ENCODE measurements around the gene CCDC14. TPM values are rescaled to one million over a fixed set of nuclear protein-coding genes. Genes with fewer than 3 reads are reported as not detected.

Gene CCDC14
- total and polyA plus RNA-seq, 2 donors, result 57.3 to 60.4 TPM

GRCh38 chr3:123948449-123948848, 12.6 kb downstream of the CCDC14 start:
- Histone ChIP-seq H3K9me3 (ENCODE audit: control insufficient read depth in 2 of 2, insufficient read depth in 1 of 2, low read length in 1 of 2) (no peaks in the 10 kb centered on the region), H3K27ac (ENCODE audit: low read depth in 1 of 2, low read length in 1 of 2) (no peak overlapping the region), H3K4me1 (ENCODE audit: control insufficient read depth in 2 of 2, insufficient read depth in 2 of 2, low read length in 2 of 2) (no peaks in the 10 kb centered on the region), H3K4me3 (ENCODE audit: low read length in 2 of 2) (no peak overlapping the region), H3K36me3 (ENCODE audit: control insufficient read depth in 2 of 2, insufficient read depth in 2 of 2, low read length in 1 of 2) (peaks cover 9 to 45% of the 10 kb centered on the region in 2 donors), H3K27me3 (ENCODE audit: control insufficient read depth in 2 of 2, insufficient read depth in 1 of 2, low read length in 1 of 2) (no peaks in the 10 kb centered on the region)
- DNase-seq (ENCODE audit: low read depth in 6 of 9, low spot score in 9 of 9), result no peak
- WGBS, result over 99% methylated on average over 9 of the region's 9 CpGs

- Histone ChIP-seq H3K27me3 (ENCODE audit: control insufficient read depth in 2 of 2, insufficient read depth in 1 of 2, low read length in 1 of 2) (no peaks in the 10 kb centered on the region), H3K27ac (ENCODE audit: low read depth in 1 of 2, low read length in 1 of 2) (no peak overlapping the region), H3K9me3 (ENCODE audit: control insufficient read depth in 2 of 2, insufficient read depth in 1 of 2, low read length in 1 of 2) (no peaks in the 10 kb centered on the region), H3K4me3 (ENCODE audit: low read length in 2 of 2) (no peak overlapping the region), H3K4me1 (ENCODE audit: control insufficient read depth in 2 of 2, insufficient read depth in 2 of 2, low read length in 2 of 2) (no peaks in the 10 kb centered on the region), H3K36me3 (ENCODE audit: control insufficient read depth in 2 of 2, insufficient read depth in 2 of 2, low read length in 1 of 2) (peaks cover 10 to 44% of the 10 kb centered on the region in 2 donors)
- DNase-seq (ENCODE audit: low read depth in 6 of 9, low spot score in 9 of 9), result no peak
These were observed 13.5 kb downstream of the CCDC14 start for GRCh38 chr3:123947482-123947881.

GRCh38 chr3:123941542-123941941, 19.5 kb downstream of the CCDC14 start:
- Histone ChIP-seq H3K36me3 (ENCODE audit: control insufficient read depth in 2 of 2, insufficient read depth in 2 of 2, low read length in 1 of 2) (peaks cover 13 to 43% of the 10 kb centered on the region in 2 donors), H3K9me3 (ENCODE audit: control insufficient read depth in 2 of 2, insufficient read depth in 1 of 2, low read length in 1 of 2) (no peaks in the 10 kb centered on the region), H3K4me3 (ENCODE audit: low read length in 2 of 2) (no peak overlapping the region), H3K27me3 (ENCODE audit: control insufficient read depth in 2 of 2, insufficient read depth in 1 of 2, low read length in 1 of 2) (no peaks in the 10 kb centered on the region), H3K4me1 (ENCODE audit: control insufficient read depth in 2 of 2, insufficient read depth in 2 of 2, low read length in 2 of 2) (no peaks in the 10 kb centered on the region), H3K27ac (ENCODE audit: low read depth in 1 of 2, low read length in 1 of 2) (no peak overlapping the region)
- no peak for DNase-seq (ENCODE audit: low read depth in 6 of 9, low spot score in 9 of 9)
- WGBS, result 99% methylated on average over 1 of the region's 1 CpG

- DNase-seq (ENCODE audit: low read depth in 6 of 9, low spot score in 9 of 9), result no peak
- Histone ChIP-seq H3K4me1 (ENCODE audit: control insufficient read depth in 2 of 2, insufficient read depth in 2 of 2, low read length in 2 of 2) (no peaks in the 10 kb centered on the region), H3K4me3 (ENCODE audit: low read length in 2 of 2) (no peak overlapping the region), H3K9me3 (ENCODE audit: control insufficient read depth in 2 of 2, insufficient read depth in 1 of 2, low read length in 1 of 2) (no peaks in the 10 kb centered on the region), H3K27ac (ENCODE audit: low read depth in 1 of 2, low read length in 1 of 2) (no peak overlapping the region), H3K27me3 (ENCODE audit: control insufficient read depth in 2 of 2, insufficient read depth in 1 of 2, low read length in 1 of 2) (no peaks in the 10 kb centered on the region), H3K36me3 (ENCODE audit: control insufficient read depth in 2 of 2, insufficient read depth in 2 of 2, low read length in 1 of 2) (peaks cover 16 to 43% of the 10 kb centered on the region in 2 donors)
- 77% methylated on average over 2 of the region's 2 CpGs for WGBS
These were observed 19.9 kb downstream of the CCDC14 start for GRCh38 chr3:123941121-123941520.

GRCh38 chr3:123939706-123940105, 21.3 kb downstream of the CCDC14 start:
- no peaks in the 10 kb centered on the region for H3K9me3 ChIP-seq (ENCODE audit: control insufficient read depth in 2 of 2, insufficient read depth in 1 of 2, low read length in 1 of 2)
- H3K4me1 ChIP-seq (ENCODE audit: control insufficient read depth in 2 of 2, insufficient read depth in 2 of 2, low read length in 2 of 2), result no peaks in the 10 kb centered on the region
- WGBS, result 96% methylated on average over 2 of the region's 2 CpGs
- no peaks in the 10 kb centered on the region for H3K27me3 ChIP-seq (ENCODE audit: control insufficient read depth in 2 of 2, insufficient read depth in 1 of 2, low read length in 1 of 2)
- H3K27ac ChIP-seq (ENCODE audit: low read depth in 1 of 2, low read length in 1 of 2), result no peak overlapping the region
- DNase-seq (ENCODE audit: low read depth in 6 of 9, low spot score in 9 of 9), result no peak
- no peak overlapping the region for H3K4me3 ChIP-seq (ENCODE audit: low read length in 2 of 2)
- peaks cover 16 to 40% of the 10 kb centered on the region in 2 donors for H3K36me3 ChIP-seq (ENCODE audit: control insufficient read depth in 2 of 2, insufficient read depth in 2 of 2, low read length in 1 of 2)

- H3K4me1 ChIP-seq (ENCODE audit: control insufficient read depth in 2 of 2, insufficient read depth in 2 of 2, low read length in 2 of 2), result no peaks in the 10 kb centered on the region
- no peaks in the 10 kb centered on the region for H3K27me3 ChIP-seq (ENCODE audit: control insufficient read depth in 2 of 2, insufficient read depth in 1 of 2, low read length in 1 of 2)
- 97% methylated on average over 2 of the region's 2 CpGs for WGBS
- no peaks in the 10 kb centered on the region for H3K9me3 ChIP-seq (ENCODE audit: control insufficient read depth in 2 of 2, insufficient read depth in 1 of 2, low read length in 1 of 2)
- no peak overlapping the region for H3K4me3 ChIP-seq (ENCODE audit: low read length in 2 of 2)
- H3K27ac ChIP-seq (ENCODE audit: low read depth in 1 of 2, low read length in 1 of 2), result no peak overlapping the region
- DNase-seq (ENCODE audit: low read depth in 6 of 9, low spot score in 9 of 9), result no peak
- H3K36me3 ChIP-seq (ENCODE audit: control insufficient read depth in 2 of 2, insufficient read depth in 2 of 2, low read length in 1 of 2), result peaks cover 8 to 24% of the 10 kb centered on the region in 2 donors
These were observed 24.6 kb downstream of the CCDC14 start for GRCh38 chr3:123936400-123936799.

- no peak overlapping the region for H3K4me3 ChIP-seq (ENCODE audit: low read length in 2 of 2)
- H3K36me3 ChIP-seq (ENCODE audit: control insufficient read depth in 2 of 2, insufficient read depth in 2 of 2, low read length in 1 of 2), result peaks cover 8 to 23% of the 10 kb centered on the region in 2 donors
- DNase-seq (ENCODE audit: low read depth in 6 of 9, low spot score in 9 of 9), result no peak
- H3K9me3 ChIP-seq (ENCODE audit: control insufficient read depth in 2 of 2, insufficient read depth in 1 of 2, low read length in 1 of 2), result no peaks in the 10 kb centered on the region
- no peak overlapping the region for H3K27ac ChIP-seq (ENCODE audit: low read depth in 1 of 2, low read length in 1 of 2)
- no peaks in the 10 kb centered on the region for H3K27me3 ChIP-seq (ENCODE audit: control insufficient read depth in 2 of 2, insufficient read depth in 1 of 2, low read length in 1 of 2)
- no peaks in the 10 kb centered on the region for H3K4me1 ChIP-seq (ENCODE audit: control insufficient read depth in 2 of 2, insufficient read depth in 2 of 2, low read length in 2 of 2)
These were observed 25.2 kb downstream of the CCDC14 start for GRCh38 chr3:123935830-123936229.

GRCh38 chr3:123934250-123934649, 26.8 kb downstream of the CCDC14 start:
- Histone ChIP-seq H3K4me1 (ENCODE audit: control insufficient read depth in 2 of 2, insufficient read depth in 2 of 2, low read length in 2 of 2) (no peaks in the 10 kb centered on the region), H3K4me3 (ENCODE audit: low read length in 2 of 2) (no peak overlapping the region), H3K9me3 (ENCODE audit: control insufficient read depth in 2 of 2, insufficient read depth in 1 of 2, low read length in 1 of 2) (no peaks in the 10 kb centered on the region), H3K36me3 (ENCODE audit: control insufficient read depth in 2 of 2, insufficient read depth in 2 of 2, low read length in 1 of 2) (peaks cover 11 to 29% of the 10 kb centered on the region in 2 donors), H3K27ac (ENCODE audit: low read depth in 1 of 2, low read length in 1 of 2) (no peak overlapping the region), H3K27me3 (ENCODE audit: control insufficient read depth in 2 of 2, insufficient read depth in 1 of 2, low read length in 1 of 2) (no peaks in the 10 kb centered on the region)
- WGBS, result 97% methylated on average over 2 of the region's 2 CpGs
- no peak for DNase-seq (ENCODE audit: low read depth in 6 of 9, low spot score in 9 of 9)

- no peak for DNase-seq (ENCODE audit: low read depth in 6 of 9, low spot score in 9 of 9)
- H3K27me3 ChIP-seq (ENCODE audit: control insufficient read depth in 2 of 2, insufficient read depth in 1 of 2, low read length in 1 of 2), result no peaks in the 10 kb centered on the region
- H3K9me3 ChIP-seq (ENCODE audit: control insufficient read depth in 2 of 2, insufficient read depth in 1 of 2, low read length in 1 of 2), result no peaks in the 10 kb centered on the region
- H3K4me3 ChIP-seq (ENCODE audit: low read length in 2 of 2), result no peak overlapping the region
- peaks cover 9 to 19% of the 10 kb centered on the region in 2 donors for H3K36me3 ChIP-seq (ENCODE audit: control insufficient read depth in 2 of 2, insufficient read depth in 2 of 2, low read length in 1 of 2)
- no peaks in the 10 kb centered on the region for H3K4me1 ChIP-seq (ENCODE audit: control insufficient read depth in 2 of 2, insufficient read depth in 2 of 2, low read length in 2 of 2)
- no peak overlapping the region for H3K27ac ChIP-seq (ENCODE audit: low read depth in 1 of 2, low read length in 1 of 2)
These were observed 30.6 kb downstream of the CCDC14 start for GRCh38 chr3:123930445-123930844.

- DNase-seq (ENCODE audit: low read depth in 6 of 9, low spot score in 9 of 9), result no peak
- no peaks in the 10 kb centered on the region for H3K27me3 ChIP-seq (ENCODE audit: control insufficient read depth in 2 of 2, insufficient read depth in 1 of 2, low read length in 1 of 2)
- WGBS, result 98% methylated on average over 9 of the region's 9 CpGs
- H3K4me1 ChIP-seq (ENCODE audit: control insufficient read depth in 2 of 2, insufficient read depth in 2 of 2, low read length in 2 of 2), result no peaks in the 10 kb centered on the region
- H3K27ac ChIP-seq (ENCODE audit: low read depth in 1 of 2, low read length in 1 of 2), result no peak overlapping the region
- no peaks in the 10 kb centered on the region for H3K9me3 ChIP-seq (ENCODE audit: control insufficient read depth in 2 of 2, insufficient read depth in 1 of 2, low read length in 1 of 2)
- H3K36me3 ChIP-seq (ENCODE audit: control insufficient read depth in 2 of 2, insufficient read depth in 2 of 2, low read length in 1 of 2), result peaks cover 9 to 19% of the 10 kb centered on the region in 2 donors
- H3K4me3 ChIP-seq (ENCODE audit: low read length in 2 of 2), result no peak overlapping the region
These were observed 31.7 kb downstream of the CCDC14 start for GRCh38 chr3:123929325-123929724.
